HG03066 (cell line): Measurements from ENCODE around the gene CRIP3.
"Not testable (repeated sequence)": the region's sequence is repeated elsewhere in the genome, so short reads cannot be mapped to it uniquely, and the experiment has no call there.

ENCODE experiments used
- ATAC-seq: cut with Tn5 transposase; IDR thresholded peaks from one replicate; pipeline ENCODE4 v1.9.1; 2021; ENCODE audit warnings: low read depth; ENCODE audit not compliant: unreplicated experiment

CRIP3 gene

GRCh38 chr6:43307451-43308100 lies 1.1 kb downstream of the CRIP3 start:
- no peak for ATAC-seq

GRCh38 chr6:43306086-43306485 lies 2.5 kb downstream of the CRIP3 start:
- ATAC-seq: no peak

GRCh38 chr6:43304882-43305281 lies 3.7 kb downstream of the CRIP3 start:
- no peak for ATAC-seq

GRCh38 chr6:43304361-43304760 lies 4.3 kb downstream of the CRIP3 start:
- no peak for ATAC-seq

- ATAC-seq: no peak
These were observed 4.8 kb downstream of the CRIP3 start for GRCh38 chr6:43303751-43304331.

- not testable (repeated sequence) for ATAC-seq
These were observed 5.6 kb downstream of the CRIP3 start for GRCh38 chr6:43303006-43303405.

GRCh38 chr6:43302126-43302525 lies 6.5 kb downstream of the CRIP3 start:
- no peak for ATAC-seq

- no peak for ATAC-seq
These were observed 7.3 kb downstream of the CRIP3 start for GRCh38 chr6:43301081-43301870.

GRCh38 chr6:43299338-43300293 lies 9.0 kb downstream of the CRIP3 start:
- ATAC-seq: no peak

- no peak for ATAC-seq
These were observed 9.9 kb downstream of the CRIP3 start for GRCh38 chr6:43298565-43299337.

- no peak for ATAC-seq
These were observed 10.7 kb downstream of the CRIP3 start, which contains the start of gene SLC22A7 for GRCh38 chr6:43297644-43298564. Gene SLC22A7, plus strand, starts transcription at chr6:43298260. Its CDS starts 99 bp downstream, at chr6:43298359.

- ATAC-seq: no peak
These were observed 11.7 kb downstream of the CRIP3 start for GRCh38 chr6:43296780-43297497.

- no peak for ATAC-seq
These were observed 13.2 kb downstream of the CRIP3 start for GRCh38 chr6:43295456-43295855.

- no peak for ATAC-seq
These were observed 14.1 kb downstream of the CRIP3 start for GRCh38 chr6:43294536-43294935.

GRCh38 chr6:43293698-43294097 lies 14.9 kb downstream of the CRIP3 start:
- ATAC-seq: no peak

GRCh38 chr6:43292763-43293318 lies 15.8 kb downstream of the CRIP3 start:
- no peak for ATAC-seq

- no peak for ATAC-seq
These were observed 16.3 kb downstream of the CRIP3 start for GRCh38 chr6:43292341-43292740.

- no peak for ATAC-seq
These were observed 16.9 kb downstream of the CRIP3 start for GRCh38 chr6:43291708-43292107.
